ENCODE measurements around the gene ZDHHC3.

GRCh38 chr3:44927371-44927770, 48.6 kb downstream of the ZDHHC3 start:
- TF ChIP-seq ZNF384 (IDR thresholded peaks at IDR 0.05) (no peak), SP1 (IDR thresholded peaks at IDR 0.05) (no peak), ARNT (IDR thresholded peaks at IDR 0.05) (no peak), SUZ12 (IDR thresholded peaks at IDR 0.05) (no peak), PKNOX1 (IDR thresholded peaks at IDR 0.05) (no peak), FOXM1 (IDR thresholded peaks at IDR 0.05; ENCODE audit: borderline replicate concordance) (no peak), CTBP1 (IDR thresholded peaks at IDR 0.05; ENCODE audit: borderline replicate concordance) (no peak), LEF1 (IDR thresholded peaks at IDR 0.05; ENCODE audit: borderline replicate concordance) (no peak)
